OCI-LY7 (cell line): ENCODE data around the gene MT1HL1. TPM values are rescaled to one million over a fixed set of nuclear protein-coding genes. Genes with fewer than 3 reads are reported as not detected.

Source experiments
- BruUV-seq: library from RNA; stranded (reverse); fragments of 400-500 nt; replicated peaks from 2 replicates; lab custom pipeline; 2021; lab: Mats Ljungman, UMichigan
- CTCF ChIA-PET: fragments of 300-600 bp; sonication (Branson Sonifier 250); formaldehyde crosslinking; loops from one replicate; lab custom pipeline; 2022; ENCODE audit warnings: antibody characterized with exemption; ENCODE audit not compliant: unreplicated experiment; lab: Charles Lee
- POLR2A ChIA-PET: fragments of 300-600 bp; sonication (Branson Sonifier 250); formaldehyde crosslinking; loops from one replicate; lab custom pipeline; 2022; ENCODE audit warnings: antibody characterized with exemption; lab: Charles Lee
- DNase-seq: peaks from one replicate; pipeline ENCODE4 v3.0.0-alpha.2; 2015; ENCODE audit warnings: low spot score
- H2AFZ ChIP-seq: fragments of 200-600 bp; sonication (generic), shearing (Covaris generic); 2 replicates; pipeline ENCODE4 v1.6.1; 2014; ENCODE audit warnings: mild to moderate bottlenecking, antibody characterized with exemption, low read length, moderate library complexity
- H3K27ac ChIP-seq: fragments of 200-600 bp; sonication (generic); 2 replicates; pipeline ENCODE4 v1.5.1; 2014; ENCODE audit warnings: mixed run types, low read depth, mild to moderate bottlenecking, moderate library complexity, low read length, inconsistent platforms; ENCODE audit not compliant: poor library complexity, severe bottlenecking
- H3K36me3 ChIP-seq: fragments of 200-600 bp; sonication (generic); 2 replicates; pipeline ENCODE4 v1.6.1; 2014; ENCODE audit warnings: mild to moderate bottlenecking, antibody characterized with exemption, low read length, moderate library complexity, mixed read lengths; ENCODE audit not compliant: insufficient read depth
- H3K4me1 ChIP-seq: fragments of 200-600 bp; sonication (generic); 2 replicates; pipeline ENCODE4 v1.5.1; 2014; ENCODE audit warnings: mild to moderate bottlenecking, low read length; ENCODE audit not compliant: insufficient read depth, poor library complexity, severe bottlenecking
- H3K4me2 ChIP-seq: fragments of 200-600 bp; sonication (generic); 2 replicates; pipeline ENCODE4 v1.6.1; 2014; ENCODE audit warnings: mild to moderate bottlenecking, low read length
- H3K4me3 ChIP-seq: fragments of 200-600 bp; sonication (generic); 2 replicates; pipeline ENCODE4 v1.5.1; 2014; ENCODE audit warnings: mild to moderate bottlenecking, low read depth, low read length; ENCODE audit not compliant: poor library complexity, severe bottlenecking
- H3K79me2 ChIP-seq: fragments of 200-600 bp; sonication (generic); 2 replicates; pipeline ENCODE4 v1.6.1; 2016; ENCODE audit warnings: low read depth, mild to moderate bottlenecking, low read length, moderate library complexity, mixed read lengths; ENCODE audit not compliant: insufficient read depth
- H3K9me2 ChIP-seq: fragments of 200-600 bp; sonication (generic); 2 replicates; pipeline ENCODE4 v1.6.1; 2016; ENCODE audit warnings: mild to moderate bottlenecking, low read length, mixed read lengths; ENCODE audit not compliant: insufficient read depth
- H3K9me3 ChIP-seq: fragments of 200-600 bp; sonication (generic); 2 replicates; pipeline ENCODE4 v1.6.1; 2014; ENCODE audit warnings: mild to moderate bottlenecking, mixed run types, low read length, mixed read lengths
- H4K20me1 ChIP-seq: fragments of 200-600 bp; sonication (generic); 2 replicates; pipeline ENCODE4 v1.6.1; 2014; ENCODE audit warnings: mild to moderate bottlenecking, antibody characterized with exemption, low read length, moderate library complexity, mixed read lengths; ENCODE audit not compliant: insufficient read depth
- CTCF ChIP-seq: fragments of 200-600 bp; sonication (generic); conservative IDR thresholded peaks from 2 replicates; pipeline ENCODE4 v1.5.1; 2014; ENCODE audit warnings: mild to moderate bottlenecking, antibody characterized with exemption, low read length, moderate library complexity, mixed read lengths
- EZH2phosphoT487 ChIP-seq: fragments of 200-600 bp; sonication (generic); IDR thresholded peaks from 2 replicates; pipeline ENCODE4 v1.6.1; 2018; ENCODE audit warnings: low read depth, borderline replicate concordance, mild to moderate bottlenecking, mixed run types, antibody characterized with exemption, low read length, moderate library complexity, mixed read lengths
- intact Hi-C: fragments of 100-400 bp; cut with micrococcal nuclease; formaldehyde crosslinking; loops from one replicate; pipeline ENCODE4 v1.10.0; 2022; ENCODE audit not compliant: unreplicated experiment
- total RNA-seq, 2 experiments: library from RNA; depleted of rRNA in 1 of 2; stranded (reverse); fragments of >200 nt in 1 of 2; shearing (Covaris generic) in 1 of 2; gene quantifications; 2 replicates each; pipeline ENCODE4 v1.2.3, GENCODE V29; 2014 to 2022

Gene MT1HL1
- total RNA-seq, 2 experiments from 2014 or later: not detected

DNA sequence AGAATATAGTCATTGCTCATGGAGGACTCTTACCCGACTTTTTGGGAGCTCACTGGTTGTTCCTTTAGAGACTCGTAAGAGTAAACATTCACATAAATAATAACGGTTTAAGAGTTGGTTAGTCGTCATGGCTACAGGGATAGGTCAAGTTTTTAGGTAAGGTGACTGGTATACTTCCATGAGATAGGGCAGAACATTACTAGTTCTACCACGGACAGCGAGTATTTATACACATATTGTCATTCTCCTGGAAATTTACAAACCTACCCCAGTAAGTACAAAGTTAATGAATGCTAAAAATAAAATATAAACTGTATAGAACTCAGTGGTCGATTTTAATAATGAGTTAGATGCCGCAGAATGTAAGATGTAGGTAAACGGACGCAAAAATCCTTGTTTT is 36.6 kb upstream of the MT1HL1 start:
- no peak for DNase-seq
- no TSS peak for BruUV-seq
- no peak overlapping the region for H3K4me2 ChIP-seq
- CTCF ChIA-PET: no interaction called here
- H4K20me1 ChIP-seq: no peaks in the 10 kb centered on the region
- TF ChIP-seq EZH2phosphoT487 (no peak), CTCF (no peak)
- no peaks in the 10 kb centered on the region for H3K9me2 ChIP-seq
- no peak overlapping the region for H2AFZ ChIP-seq
- H3K4me1 ChIP-seq: no peaks in the 10 kb centered on the region
- H3K27ac ChIP-seq: no peak overlapping the region
- no peaks in the 10 kb centered on the region for H3K79me2 ChIP-seq
- POLR2A ChIA-PET: no interaction called here
- no peaks in the 10 kb centered on the region for H3K36me3 ChIP-seq
- no peaks in the 10 kb centered on the region for H3K9me3 ChIP-seq
- intact Hi-C loops: no loop called here
- H3K4me3 ChIP-seq: no peak overlapping the region

DNA sequence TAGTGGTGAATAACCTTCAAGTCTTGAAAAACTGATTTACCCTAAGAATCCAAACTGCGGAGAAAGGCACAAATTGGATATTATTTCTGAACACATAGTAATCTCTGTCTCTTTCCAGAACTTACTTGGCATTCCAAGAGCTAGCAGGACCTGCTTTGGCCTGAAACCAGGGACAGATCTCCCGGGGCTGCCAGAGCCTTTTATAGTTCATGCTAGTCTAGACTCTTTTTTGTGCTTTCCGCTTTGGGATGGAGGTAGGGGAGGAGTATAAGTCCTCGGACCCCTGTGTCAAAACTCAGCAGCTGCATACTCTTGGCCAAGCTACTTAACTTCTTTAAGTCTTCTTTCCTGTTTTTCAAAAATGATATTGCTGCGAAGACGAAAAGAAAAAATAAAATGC is 34.0 kb upstream of the MT1HL1 start:
- intact Hi-C loops: no loop called here
- TF ChIP-seq EZH2phosphoT487 (no peak), CTCF (no peak)
- ChIA-PET POLR2A (interaction anchor here (0.6 kb wide), 2 partner anchors 12 to 1346 kb away, joined by 3 to 5 read pairs; no protein-coding TSS in a partner anchor), CTCF (no interaction called here)
- Histone ChIP-seq H4K20me1 (no peaks in the 10 kb centered on the region), H3K79me2 (no peaks in the 10 kb centered on the region), H3K9me2 (no peaks in the 10 kb centered on the region), H3K36me3 (no peaks in the 10 kb centered on the region), H2AFZ (no peak overlapping the region), H3K27ac (no peak overlapping the region), H3K9me3 (no peaks in the 10 kb centered on the region), H3K4me2 (no peak overlapping the region), H3K4me3 (no peak overlapping the region), H3K4me1 (no peaks in the 10 kb centered on the region)
- no TSS peak for BruUV-seq
- DNase-seq: no peak

DNA sequence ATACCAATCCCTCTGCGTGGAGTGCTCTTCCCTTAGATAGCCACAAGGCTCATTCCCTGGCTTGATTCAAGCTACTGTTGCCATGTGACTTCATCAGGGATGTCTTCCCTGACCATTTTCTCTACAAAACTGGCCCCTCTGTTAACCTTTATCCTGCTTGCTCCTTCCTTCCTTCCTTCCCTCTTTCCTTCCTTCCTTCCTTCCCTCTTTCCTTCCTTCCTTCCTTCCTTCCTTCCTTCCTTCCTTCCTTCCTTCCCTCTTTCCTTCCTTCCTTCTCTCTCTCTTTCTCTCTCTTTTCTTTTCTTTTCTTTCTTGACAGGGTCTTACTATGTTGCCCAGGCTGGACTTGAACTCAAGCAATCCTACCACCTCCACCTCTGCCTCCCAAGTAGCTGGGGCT is 31.5 kb upstream of the MT1HL1 start:
- no TSS peak for BruUV-seq
- CTCF ChIA-PET: no interaction called here
- Histone ChIP-seq H3K27ac (no peak overlapping the region), H3K9me2 (no peaks in the 10 kb centered on the region), H3K4me2 (no peak overlapping the region), H3K79me2 (no peaks in the 10 kb centered on the region), H2AFZ (no peak overlapping the region), H4K20me1 (no peaks in the 10 kb centered on the region), H3K4me3 (no peak overlapping the region), H3K9me3 (no peaks in the 10 kb centered on the region), H3K36me3 (no peaks in the 10 kb centered on the region), H3K4me1 (no peaks in the 10 kb centered on the region)
- no peak for DNase-seq
- POLR2A ChIA-PET: no interaction called here
- TF ChIP-seq CTCF: no peak
- TF ChIP-seq EZH2phosphoT487: no peak
- intact Hi-C loops: no loop called here
